ENCODE data around the gene CCNB1.
A peak's percentile ranks its signal among the peaks of the same experiment; 100 is the strongest.
"Not testable (repeated sequence)": the region's sequence is repeated elsewhere in the genome, so short reads cannot be mapped to it uniquely, and the experiment has no call there.

The CCNB1 gene

DNA sequence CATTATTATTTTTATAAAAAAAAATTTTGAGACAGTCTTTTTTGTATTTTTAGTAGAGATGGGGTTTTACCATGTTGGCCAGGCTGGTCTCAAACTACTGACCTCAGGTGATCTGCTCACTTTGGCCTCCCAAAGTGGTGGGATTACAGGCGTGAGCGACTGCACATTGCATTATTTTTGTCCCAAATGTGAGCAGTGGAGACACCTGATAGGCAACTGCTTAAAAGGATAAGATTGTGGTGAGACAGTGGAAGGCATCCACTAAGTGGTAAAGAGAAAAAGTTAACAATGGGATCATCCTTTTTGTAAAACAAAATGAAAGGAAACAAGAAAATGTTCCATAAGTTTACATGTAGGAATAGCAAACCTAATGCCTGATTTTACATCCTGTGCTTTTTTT, 20.4 kb downstream of the CCNB1 start:
- DNase-seq (ENCODE audit: low spot score) = no peak

DNA sequence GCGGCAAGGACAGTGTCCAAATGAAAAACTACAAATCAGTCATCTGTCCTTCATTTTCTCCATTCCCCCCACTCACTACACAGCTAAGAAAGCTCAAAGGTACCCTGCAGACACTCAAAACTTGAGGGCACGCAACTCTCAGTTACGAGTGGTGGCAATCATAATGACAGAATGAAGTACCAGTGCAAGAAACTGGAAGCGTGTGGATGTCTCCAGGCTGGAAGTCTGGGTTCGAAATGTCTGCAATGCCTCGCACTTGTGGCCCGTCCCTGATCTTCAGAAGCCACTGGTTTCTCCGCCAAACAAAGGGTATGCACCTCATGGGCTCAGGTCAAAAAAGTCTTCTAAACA, 21.8 kb downstream of the CCNB1 start:
- no peak for DNase-seq (ENCODE audit: low spot score)

DNA sequence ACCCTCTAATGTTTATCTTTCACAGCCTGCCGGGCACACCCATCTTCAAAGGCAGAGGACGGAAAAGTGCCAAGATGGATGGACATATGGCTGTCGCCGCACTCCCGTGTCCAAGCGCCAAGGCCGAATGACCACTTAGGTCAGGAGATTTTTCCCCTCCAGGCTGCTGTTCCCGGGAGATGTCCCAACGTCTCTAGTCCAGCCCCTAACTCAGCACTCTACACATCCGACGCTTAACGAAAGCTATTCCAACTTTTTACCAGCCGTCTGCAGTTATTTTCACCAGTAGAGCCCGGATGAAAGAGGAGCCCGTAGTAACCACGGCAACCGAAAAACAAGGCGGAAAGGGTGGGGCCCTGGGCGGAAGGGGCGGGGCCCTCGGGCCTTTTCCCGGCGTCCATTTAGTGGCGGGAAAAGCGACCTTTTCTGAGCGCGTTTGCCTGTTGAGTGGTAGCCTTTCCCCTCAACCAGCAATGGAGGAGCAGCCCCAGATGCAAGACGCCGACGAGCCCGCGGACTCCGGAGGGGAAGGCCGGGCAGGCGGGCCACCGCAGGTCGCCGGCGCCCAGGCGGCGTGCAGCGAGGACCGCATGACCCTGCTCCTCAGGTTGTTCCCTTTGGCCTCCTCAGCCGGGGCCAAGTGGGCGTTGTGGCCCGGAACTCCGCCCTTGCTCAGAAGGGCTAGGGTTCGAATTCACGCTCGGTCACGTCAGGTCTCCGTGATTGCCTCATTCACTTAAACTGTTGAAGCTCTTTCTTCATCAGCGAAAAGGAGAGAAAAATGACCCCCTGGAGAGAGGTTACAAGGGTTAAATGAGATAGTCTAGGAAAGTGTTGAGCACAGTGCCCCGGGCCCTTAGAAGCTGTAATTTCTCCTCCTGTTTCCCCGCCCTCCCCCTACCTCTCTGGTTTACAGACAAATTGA, 22.5 kb downstream of the CCNB1 start, which contains the start of gene CENPH:
Gene CENPH (plus strand): TSS at position 422 of the 925 bp plus-strand sequence. CDS start 52 bp downstream, at position 474.
- peak; percentile 88 for DNase-seq (ENCODE audit: low spot score)

DNA sequence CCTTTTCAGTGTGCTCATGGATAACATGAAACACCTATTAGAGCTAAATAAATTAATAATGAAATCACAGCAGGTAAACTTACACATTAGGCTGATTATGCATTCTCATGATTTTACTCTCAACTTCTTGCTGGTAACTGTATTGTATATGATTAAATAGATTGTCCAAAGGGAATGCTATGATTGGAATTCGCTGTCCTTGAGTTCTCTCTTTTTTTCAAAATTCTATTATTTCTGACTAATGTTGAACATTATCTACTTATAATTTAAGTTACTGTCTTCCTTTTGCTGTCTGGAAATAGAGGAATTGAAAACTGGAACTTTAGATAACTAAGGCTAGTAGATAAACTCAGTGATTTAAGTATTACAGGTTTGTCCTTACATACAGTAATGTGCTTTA, 35.5 kb downstream of the CCNB1 start:
- DNase-seq (ENCODE audit: low spot score) = no peak

DNA sequence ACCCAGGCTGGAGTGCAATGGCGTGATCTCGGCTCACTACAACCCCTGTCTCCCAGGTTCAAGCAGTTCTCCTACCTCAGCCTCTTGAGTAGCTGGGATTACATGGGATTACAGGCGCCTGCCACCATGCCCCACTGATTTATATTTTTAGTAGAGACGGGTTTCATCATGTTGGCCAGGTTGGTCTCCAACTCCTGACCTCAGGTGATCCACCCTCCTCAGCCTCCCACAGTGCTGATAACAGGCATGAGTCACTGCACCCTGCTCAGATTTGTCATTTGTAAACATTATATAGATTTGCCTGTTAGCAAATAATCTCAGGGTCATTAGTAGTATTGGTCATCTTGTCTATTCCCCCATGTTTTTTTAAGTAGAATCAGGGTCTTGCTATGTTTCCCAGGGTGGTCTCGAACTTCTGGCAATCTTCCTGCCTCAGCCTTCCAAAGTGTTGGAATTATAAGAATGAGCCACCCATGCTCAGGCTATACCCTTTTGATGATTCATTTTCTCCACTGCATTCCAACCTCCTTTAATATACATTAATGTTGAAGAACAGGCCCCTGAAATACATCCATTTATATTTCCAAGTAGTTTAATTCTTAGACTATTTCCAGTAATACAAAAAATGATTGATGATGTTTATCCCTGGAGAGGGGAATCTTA, 39.7 kb downstream of the CCNB1 start:
- DNase-seq (ENCODE audit: low spot score) = no peak

DNA sequence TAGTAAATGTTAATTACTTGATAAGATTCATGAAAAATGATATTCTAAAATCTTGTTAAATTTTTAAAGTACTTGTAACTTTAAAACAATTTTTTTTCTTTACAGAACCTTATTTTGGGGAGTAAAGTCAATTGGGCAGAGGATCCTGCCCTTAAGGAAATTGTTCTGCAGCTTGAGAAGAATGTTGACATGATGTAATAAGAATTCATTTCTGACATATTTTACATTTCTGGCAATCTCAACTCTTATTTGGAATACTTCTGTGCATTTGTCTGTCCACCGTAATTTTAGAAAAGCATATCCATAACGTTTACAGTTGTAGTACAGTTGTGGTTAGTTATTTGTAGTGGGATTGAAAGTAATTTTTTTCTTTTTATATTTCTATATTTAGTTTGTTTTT, 42.7 kb downstream of the CCNB1 start:
- no peak for DNase-seq (ENCODE audit: low spot score)

DNA sequence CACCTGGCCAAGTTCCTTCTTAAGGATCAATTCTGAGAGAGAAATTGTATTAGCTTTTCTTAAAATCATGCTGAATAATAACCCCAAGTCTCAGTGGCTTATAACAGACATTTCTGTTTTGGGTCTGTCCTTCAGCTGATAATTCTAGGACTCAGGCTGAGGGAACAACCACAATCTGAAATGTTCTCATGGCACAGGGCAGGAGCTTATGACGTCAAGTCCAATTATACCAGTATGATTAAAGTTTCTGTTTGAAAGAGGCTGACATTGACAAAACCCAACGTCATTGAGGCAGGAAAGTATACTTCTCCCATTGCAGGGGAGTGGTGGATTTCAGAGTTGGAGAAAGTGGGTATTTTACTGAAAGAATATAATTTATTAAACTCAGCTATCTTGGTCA, 44.2 kb downstream of the CCNB1 start:
- no peak for DNase-seq (ENCODE audit: low spot score)

DNA sequence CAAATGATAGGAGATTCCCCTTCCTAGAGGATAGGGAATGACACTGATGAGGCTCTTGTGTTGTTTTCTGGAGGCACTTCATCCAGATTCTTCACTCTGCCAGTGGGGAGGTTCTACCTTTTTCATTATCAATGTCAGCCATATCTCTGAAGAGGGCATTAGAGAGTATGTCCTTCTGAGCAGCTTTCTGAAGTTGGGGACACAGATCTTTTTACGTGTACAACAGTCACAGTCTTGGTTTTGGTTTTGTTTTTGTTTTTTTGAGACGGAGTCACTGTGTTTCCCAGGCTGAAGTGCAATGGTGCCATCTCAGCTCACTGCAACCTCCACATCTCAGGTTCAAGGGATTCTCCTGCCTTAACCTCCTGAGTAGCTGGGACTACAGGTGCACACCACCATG, 45.1 kb downstream of the CCNB1 start:
- no peak for DNase-seq (ENCODE audit: low spot score)

DNA sequence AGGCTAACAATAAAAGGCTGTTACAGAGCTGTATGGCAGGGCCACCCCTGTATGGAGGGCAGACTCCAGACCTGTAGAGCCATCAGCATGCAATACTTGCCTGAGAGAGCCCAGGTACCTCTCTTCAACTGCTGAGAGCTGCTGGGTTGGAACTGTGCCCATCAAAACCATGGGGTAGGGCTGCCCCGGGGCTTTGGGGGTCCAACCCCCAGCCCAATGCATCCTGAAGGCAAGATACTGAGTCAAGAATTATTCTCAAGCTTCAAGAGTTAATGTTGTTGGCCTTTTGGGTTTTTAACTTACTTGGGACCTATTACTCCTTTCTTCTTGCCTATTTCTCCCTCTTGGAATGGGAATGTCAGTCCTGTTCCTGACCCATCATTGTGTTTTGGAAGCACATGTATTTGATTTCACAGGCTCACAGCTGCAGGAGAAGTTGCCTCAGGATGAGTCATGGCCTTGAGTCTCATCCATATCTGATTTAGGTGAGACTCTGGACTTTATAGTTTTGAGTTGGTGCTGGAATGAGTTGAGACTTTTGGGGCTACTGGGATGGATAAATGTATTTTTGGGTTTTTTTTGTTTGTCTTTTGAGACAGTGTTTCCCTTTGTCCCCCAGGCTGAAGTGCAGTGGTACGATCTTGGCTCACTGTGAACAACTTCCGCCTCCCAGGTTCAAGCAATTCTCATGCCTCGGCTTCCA, 46.7 kb downstream of the CCNB1 start:
- no peak for DNase-seq (ENCODE audit: low spot score)

DNA sequence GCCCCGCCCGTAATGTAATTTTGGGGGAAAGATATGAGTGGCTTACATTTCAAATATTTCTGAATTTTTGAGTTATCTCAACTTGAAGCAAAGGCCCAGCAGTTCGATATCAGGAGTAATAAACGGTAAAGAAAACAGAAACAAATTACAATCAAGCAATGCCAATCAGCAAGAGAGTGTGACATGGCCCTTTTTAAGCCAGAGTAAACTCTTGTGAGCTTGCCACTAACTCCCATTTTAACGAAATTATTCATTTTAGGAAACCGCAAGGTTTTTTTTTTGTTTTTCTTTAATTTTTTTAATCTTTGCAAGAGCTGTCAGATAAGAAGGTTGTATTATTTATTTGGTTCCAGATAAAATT, 50.2 kb downstream of the CCNB1 start:
- DNase-seq (ENCODE audit: low spot score) = no peak

DNA sequence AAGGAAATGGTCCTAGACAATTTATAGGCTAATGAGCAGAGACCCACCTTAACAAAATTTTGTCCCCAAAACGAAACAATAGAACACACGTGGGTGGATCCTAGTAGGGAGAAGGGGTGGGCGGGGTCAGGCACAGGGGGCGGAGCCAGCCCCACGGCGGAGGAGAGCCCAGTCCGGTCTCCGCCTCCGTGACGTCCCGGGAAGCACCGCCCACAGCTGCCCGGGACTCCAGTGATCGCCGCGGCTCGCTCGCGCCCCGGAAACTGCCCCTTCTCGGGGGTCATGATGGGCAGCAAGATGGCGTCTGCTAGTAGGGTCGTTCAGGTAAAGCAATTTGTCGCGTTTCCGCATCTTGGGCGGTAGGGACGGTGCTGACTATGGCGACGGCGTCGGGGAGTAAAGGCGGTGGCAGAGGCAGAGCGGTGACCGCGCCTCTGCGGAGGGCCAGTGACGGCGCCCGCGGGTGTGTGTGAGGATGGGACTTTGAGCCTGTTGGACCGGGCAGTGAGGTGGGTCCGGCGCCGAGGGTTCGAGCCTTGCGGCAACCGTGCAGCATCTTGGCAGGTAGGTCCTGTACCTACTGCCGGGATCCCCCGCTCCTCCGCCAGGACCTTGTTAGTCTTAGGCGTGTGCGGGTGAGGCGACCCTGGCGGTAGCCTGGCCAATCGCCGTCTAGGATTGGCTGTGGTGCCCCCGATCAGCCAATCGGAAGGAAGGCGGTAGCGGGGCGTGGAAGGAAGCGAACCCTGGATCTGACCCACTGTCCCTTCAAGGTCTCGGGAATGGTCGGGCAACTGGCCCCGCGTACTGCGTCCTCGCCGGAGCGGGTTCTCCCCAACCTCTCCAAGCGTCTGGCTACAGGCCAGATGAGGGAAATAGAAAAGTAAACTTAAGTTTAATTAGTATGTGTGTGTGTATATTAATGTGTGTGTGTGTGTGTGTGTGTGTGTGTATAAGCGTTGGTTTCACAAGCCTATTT, 50.9 kb downstream of the CCNB1 start:
- peak; percentile 86 for DNase-seq (ENCODE audit: low spot score)

DNA sequence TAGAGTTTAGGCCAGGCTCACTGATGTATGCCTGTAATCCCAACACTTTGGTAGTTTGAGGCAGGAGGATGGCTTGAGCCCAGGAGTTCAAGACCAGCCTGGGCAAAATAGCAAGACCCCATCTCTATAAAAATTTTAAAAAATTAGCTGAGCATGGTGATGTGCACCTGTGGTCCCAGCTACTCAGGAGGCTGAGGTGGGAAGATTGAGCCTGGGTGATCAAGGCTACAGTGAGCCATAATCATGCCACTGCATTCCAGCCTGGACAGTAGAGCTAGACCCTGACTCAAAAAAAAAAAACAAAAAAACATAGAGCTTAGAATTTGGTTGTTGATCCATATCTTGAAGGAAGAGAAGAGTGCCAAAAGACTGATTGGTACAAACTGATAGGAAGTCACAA, 53.0 kb downstream of the CCNB1 start:
- no peak for DNase-seq (ENCODE audit: low spot score)

DNA sequence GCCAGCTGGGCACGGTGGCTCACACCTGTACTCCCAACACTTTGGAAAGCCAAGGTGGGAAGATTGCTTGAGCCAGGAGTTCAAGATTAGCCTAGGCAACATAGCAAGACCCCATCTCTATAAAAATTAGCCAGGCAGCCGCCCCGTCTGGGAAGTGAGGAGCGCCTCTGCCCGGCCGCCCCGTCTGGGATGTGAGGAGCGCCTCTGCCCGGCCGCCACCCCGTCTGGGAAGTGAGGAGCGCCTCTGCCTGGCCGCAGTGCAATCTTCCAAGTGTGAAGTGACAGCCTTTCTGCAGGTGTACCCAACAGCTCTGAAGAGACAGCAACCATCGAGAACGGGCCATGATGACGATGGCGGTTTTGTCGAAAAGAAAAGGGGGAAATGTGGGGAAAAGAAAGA, 53.4 kb downstream of the CCNB1 start:
- DNase-seq (ENCODE audit: low spot score) = not testable (repeated sequence)

DNA sequence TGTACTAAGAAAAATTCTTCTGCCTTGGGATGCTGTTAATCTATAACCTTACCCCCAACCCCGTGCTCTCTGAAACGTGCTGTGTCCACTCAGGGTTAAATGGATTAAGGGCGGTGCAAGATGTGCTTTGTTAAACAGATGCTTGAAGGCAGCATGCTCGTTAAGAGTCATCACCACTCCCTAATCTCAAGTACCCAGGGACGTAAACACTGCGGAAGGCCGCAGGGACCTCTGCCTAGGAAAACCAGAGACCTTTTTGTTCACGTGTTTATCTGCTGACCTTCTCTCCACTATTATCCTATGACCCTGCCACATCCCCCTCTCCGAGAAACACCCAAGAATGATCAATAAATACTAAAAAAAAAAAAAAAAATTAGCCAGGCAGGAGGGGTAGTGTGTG, 53.9 kb downstream of the CCNB1 start:
- not testable (repeated sequence) for DNase-seq (ENCODE audit: low spot score)

DNA sequence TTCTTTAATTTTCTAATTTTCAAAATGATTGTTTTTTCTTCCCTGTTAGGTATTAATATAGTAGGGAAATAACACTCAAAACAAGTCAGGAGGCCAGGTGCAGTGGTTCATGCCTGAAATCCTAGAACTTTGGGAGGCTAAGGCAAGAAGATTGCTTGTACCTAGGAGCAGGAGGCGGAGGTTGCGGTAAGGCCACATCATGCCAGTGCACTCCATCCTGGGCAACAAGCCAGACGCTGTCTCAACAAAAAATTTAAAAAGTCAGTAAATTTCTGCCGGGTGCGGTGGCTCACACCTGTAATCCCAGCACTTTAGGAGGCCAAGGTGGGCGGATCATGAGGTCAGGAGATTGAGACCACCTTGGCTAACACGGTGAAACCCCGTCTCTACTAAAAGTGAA, 57.6 kb downstream of the CCNB1 start:
- no peak for DNase-seq (ENCODE audit: low spot score)

DNA sequence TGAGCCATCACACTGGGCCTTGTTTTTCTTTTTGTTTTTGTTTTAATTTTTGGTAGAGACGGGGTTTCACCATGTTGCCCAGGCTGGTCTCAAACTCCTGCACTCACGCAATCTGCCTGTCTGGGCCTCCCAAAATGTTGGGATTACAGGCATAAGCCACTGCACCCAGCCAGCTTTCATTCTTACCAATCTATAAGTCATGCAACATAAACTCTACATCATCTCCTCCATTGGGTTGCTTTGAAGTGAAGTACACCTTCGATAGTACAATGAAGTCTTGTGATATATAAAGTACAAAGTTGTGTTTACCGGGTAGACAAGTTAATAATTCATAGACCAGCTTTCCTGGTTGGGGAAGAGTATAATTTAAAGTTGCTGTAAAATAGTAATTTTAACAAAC, 58.9 kb downstream of the CCNB1 start:
- no peak for DNase-seq (ENCODE audit: low spot score)
